Mesenchymal stem cell (in vitro differentiated cells and primary cell): ENCODE measurements around the gene PKDCC.

ENCODE experiments used
- DNase-seq: peaks from one replicate; pipeline ENCODE4 v3.0.0-alpha.2; 2013
- H2AFZ ChIP-seq: one replicate; pipeline ENCODE4 v1.6.1; 2013; ENCODE audit warnings: low read depth, mild to moderate bottlenecking, control low read depth, inconsistent platforms, low read length, moderate library complexity
- H2AK5ac ChIP-seq: 2 replicates; pipeline ENCODE4 v1.6.1; 2013; ENCODE audit warnings: low read length, moderate library complexity, mild to moderate bottlenecking, inconsistent platforms; ENCODE audit not compliant: severe bottlenecking
- H2BK120ac ChIP-seq: one replicate; pipeline ENCODE4 v1.6.1; 2013; ENCODE audit warnings: low read depth, mild to moderate bottlenecking, inconsistent platforms, low read length, moderate library complexity
- H2BK12ac ChIP-seq, 2 experiments: one replicate each; pipeline ENCODE4 v1.6.1; 2013; ENCODE audit warnings: inconsistent platforms in 2 of 2, low read length in 2 of 2, mild to moderate bottlenecking in 2 of 2, moderate library complexity in 2 of 2, control low read depth in 1 of 2
- H2BK15ac ChIP-seq: one replicate; pipeline ENCODE4 v1.6.1; 2013; ENCODE audit warnings: mild to moderate bottlenecking, low read depth, inconsistent platforms; ENCODE audit not compliant: poor library complexity, severe bottlenecking
- H2BK5ac ChIP-seq: 2 replicates; pipeline ENCODE4 v1.6.1; 2013; ENCODE audit warnings: low read depth, mild to moderate bottlenecking, low read length, control low read depth, inconsistent platforms; ENCODE audit not compliant: poor library complexity, severe bottlenecking
- H3K14ac ChIP-seq, 2 experiments: one replicate each; pipeline ENCODE4 v1.6.1; 2013; ENCODE audit warnings: inconsistent platforms in 2 of 2, low read length in 2 of 2, control low read depth in 1 of 2, mild to moderate bottlenecking in 1 of 2, moderate library complexity in 1 of 2
- H3K18ac ChIP-seq, 2 experiments: one replicate each; pipeline ENCODE4 v1.6.1; 2013; ENCODE audit warnings: inconsistent platforms in 2 of 2, low read length in 2 of 2, control low read depth in 1 of 2, low read depth in 1 of 2, mild to moderate bottlenecking in 1 of 2
- H3K23ac ChIP-seq, 2 experiments: one replicate each; pipeline ENCODE4 v1.6.1; 2013; ENCODE audit warnings: inconsistent platforms in 2 of 2, low read length in 2 of 2, mild to moderate bottlenecking in 2 of 2, moderate library complexity in 2 of 2, control low read depth in 1 of 2
- H3K27ac ChIP-seq: 2 replicates; pipeline ENCODE4 v1.5.1; 2013; ENCODE audit warnings: mild to moderate bottlenecking, moderate library complexity, low read length, control low read depth, inconsistent platforms; ENCODE audit not compliant: poor library complexity, severe bottlenecking
- H3K27me3 ChIP-seq, 2 experiments: 2 replicates each; pipeline versions ENCODE4 v1.6.1 to v1.7.0; 2013; ENCODE audit warnings: low read length in 2 of 2, mild to moderate bottlenecking in 2 of 2, moderate library complexity in 2 of 2, control low read depth in 1 of 2, inconsistent platforms in 1 of 2; ENCODE audit not compliant: control insufficient read depth in 1 of 2, insufficient read depth in 1 of 2
- H3K36me3 ChIP-seq, 2 experiments: 2 replicates each; pipeline versions ENCODE4 v1.6.1 to v1.7.0; 2013; ENCODE audit warnings: low read length in 2 of 2, control low read depth in 1 of 2, inconsistent platforms in 1 of 2, low read depth in 1 of 2, mild to moderate bottlenecking in 1 of 2; ENCODE audit not compliant: insufficient read depth in 2 of 2, control insufficient read depth in 1 of 2
- H3K4ac ChIP-seq, 2 experiments: one replicate each; pipeline ENCODE4 v1.6.1; 2013; ENCODE audit warnings: inconsistent platforms in 2 of 2, low read length in 2 of 2, mild to moderate bottlenecking in 2 of 2, moderate library complexity in 2 of 2, control low read depth in 1 of 2, low read depth in 1 of 2
- H3K4me1 ChIP-seq: 2 replicates; pipeline ENCODE4 v1.6.1; 2013; ENCODE audit warnings: low read depth, low read length, control low read depth; ENCODE audit not compliant: control insufficient read depth, insufficient read depth
- H3K4me2 ChIP-seq: 2 replicates; pipeline ENCODE4 v1.6.1; 2013; ENCODE audit warnings: low read length, mild to moderate bottlenecking, inconsistent platforms; ENCODE audit not compliant: poor library complexity, severe bottlenecking
- H3K4me3 ChIP-seq, 2 experiments: 2 replicates each; pipeline versions ENCODE4 v1.5.1 to v1.7.0; 2013; ENCODE audit warnings: low read length in 2 of 2, mild to moderate bottlenecking in 2 of 2, control low read depth in 1 of 2, low read depth in 1 of 2; ENCODE audit not compliant: insufficient read depth in 1 of 2
- H3K79me1 ChIP-seq: replicated peaks from 2 replicates; pipeline ENCODE4 v1.6.1; 2013; ENCODE audit warnings: mild to moderate bottlenecking, control low read depth, low read length, inconsistent platforms; ENCODE audit not compliant: poor library complexity, severe bottlenecking
- H3K9ac ChIP-seq: 2 replicates; pipeline ENCODE4 v1.7.0; 2013; ENCODE audit warnings: mild to moderate bottlenecking, low read length, moderate library complexity
- H3K9me3 ChIP-seq: 2 replicates; pipeline ENCODE4 v1.7.0; 2013; ENCODE audit warnings: mild to moderate bottlenecking, low read length; ENCODE audit not compliant: control insufficient read depth
- H4K8ac ChIP-seq: one replicate; pipeline ENCODE4 v1.6.1; 2013; ENCODE audit warnings: inconsistent platforms, mild to moderate bottlenecking, low read length, moderate library complexity
- H4K91ac ChIP-seq: one replicate; pipeline ENCODE4 v1.6.1; 2013; ENCODE audit warnings: mild to moderate bottlenecking, low read length, inconsistent platforms
- WGBS: methylation state at CpG from one replicate; pipeline ENCODE4 v1.1.7; 2013; ENCODE audit warnings: mixed read lengths; 5-methylcytosine and 5-hydroxymethylcytosine counted together

PKDCC gene

GRCh38 chr2:42095923-42096408, 48.1 kb downstream of the PKDCC start:
- H3K4me3 ChIP-seq: no peak overlapping the region
- H2AK5ac ChIP-seq: no peak overlapping the region
- no peak overlapping the region for H3K4me2 ChIP-seq
- no peaks in the 10 kb centered on the region for H3K79me1 ChIP-seq
- H2BK12ac ChIP-seq: no peak overlapping the region
- no peak overlapping the region for H4K91ac ChIP-seq
- H2BK120ac ChIP-seq: no peak overlapping the region
- no peak overlapping the region for H3K9ac ChIP-seq
- peak; percentile 74 for DNase-seq
- no peak overlapping the region for H4K8ac ChIP-seq
- peaks cover 0 to 6% of the 10 kb centered on the region in 2 experiments for H3K27me3 ChIP-seq
- no peak overlapping the region for H2BK15ac ChIP-seq
- no CpG with 5 or more reads among the region's 2 CpGs for whole genome bisulfite sequencing
- no peak overlapping the region for H3K4ac ChIP-seq
- H3K18ac ChIP-seq: no peak overlapping the region
- H2AFZ ChIP-seq: no peak overlapping the region
- H2BK5ac ChIP-seq: no peak overlapping the region
- peaks cover 3% of the 10 kb centered on the region for H3K9me3 ChIP-seq
- H3K14ac ChIP-seq: no peak overlapping the region
- H3K36me3 ChIP-seq: no peaks in the 10 kb centered on the region
- H3K23ac ChIP-seq: no peak overlapping the region
- peaks cover 6% of the 10 kb centered on the region for H3K4me1 ChIP-seq
- no peak overlapping the region for H3K27ac ChIP-seq

- no peak overlapping the region for H3K4me3 ChIP-seq
- H3K14ac ChIP-seq: no peak overlapping the region
- H2BK5ac ChIP-seq: no peak overlapping the region
- no peak overlapping the region for H3K23ac ChIP-seq
- no peak overlapping the region for H2BK15ac ChIP-seq
- H4K91ac ChIP-seq: no peak overlapping the region
- no peak overlapping the region for H3K4me2 ChIP-seq
- H3K27me3 ChIP-seq: peaks cover 0 to 1% of the 10 kb centered on the region in 2 experiments
- H2BK120ac ChIP-seq: no peak overlapping the region
- H3K4me1 ChIP-seq: peaks cover 12% of the 10 kb centered on the region
- H4K8ac ChIP-seq: no peak overlapping the region
- no peaks in the 10 kb centered on the region for H3K79me1 ChIP-seq
- no peak overlapping the region for H3K4ac ChIP-seq
- no peak overlapping the region for H2AK5ac ChIP-seq
- no peaks in the 10 kb centered on the region for H3K36me3 ChIP-seq
- H3K9ac ChIP-seq: no peak overlapping the region
- H2BK12ac ChIP-seq: no peak overlapping the region
- H3K9me3 ChIP-seq: peaks cover 3% of the 10 kb centered on the region
- WGBS: 90% methylated on average over 10 of the region's 10 CpGs
- no peak overlapping the region for H3K18ac ChIP-seq
- no peak overlapping the region for H2AFZ ChIP-seq
- no peak for DNase-seq
- H3K27ac ChIP-seq: no peak overlapping the region
Measured at GRCh38 chr2:42096869-42097591, 49.2 kb downstream of the PKDCC start.

- Histone ChIP-seq H3K23ac (no peak overlapping the region), H3K14ac (peak overlapping the region in 1 of 2 experiments; percentile 37), H2AFZ (no peak overlapping the region), H2BK120ac (no peak overlapping the region), H3K4me1 (peaks cover 20% of the 10 kb centered on the region), H4K8ac (no peak overlapping the region), H3K4me2 (no peak overlapping the region), H3K36me3 (no peaks in the 10 kb centered on the region), H4K91ac (peak overlapping the region; percentile 25), H3K4me3 (no peak overlapping the region), H3K27me3 (no peaks in the 10 kb centered on the region), H3K9me3 (peaks cover 3% of the 10 kb centered on the region), H3K9ac (peak overlapping the region; percentile 60), H2AK5ac (peak overlapping the region; percentile 74), H3K18ac (peak overlapping the region; percentile 16 to 61), H3K27ac (no peak overlapping the region), H2BK12ac (peak overlapping the region in 1 of 2 experiments; percentile 76), H3K79me1 (no peaks in the 10 kb centered on the region), H2BK15ac (peak overlapping the region; percentile 17), H3K4ac (peak overlapping the region in 1 of 2 experiments; percentile 76), H2BK5ac (no peak overlapping the region)
- 78% methylated on average over 9 of the region's 9 CpGs for WGBS
- no peak for DNase-seq
Measured at GRCh38 chr2:42098571-42099437, 51.0 kb downstream of the PKDCC start.
